ENCODE data around the gene KRT23.

KRT23 gene

DNA sequence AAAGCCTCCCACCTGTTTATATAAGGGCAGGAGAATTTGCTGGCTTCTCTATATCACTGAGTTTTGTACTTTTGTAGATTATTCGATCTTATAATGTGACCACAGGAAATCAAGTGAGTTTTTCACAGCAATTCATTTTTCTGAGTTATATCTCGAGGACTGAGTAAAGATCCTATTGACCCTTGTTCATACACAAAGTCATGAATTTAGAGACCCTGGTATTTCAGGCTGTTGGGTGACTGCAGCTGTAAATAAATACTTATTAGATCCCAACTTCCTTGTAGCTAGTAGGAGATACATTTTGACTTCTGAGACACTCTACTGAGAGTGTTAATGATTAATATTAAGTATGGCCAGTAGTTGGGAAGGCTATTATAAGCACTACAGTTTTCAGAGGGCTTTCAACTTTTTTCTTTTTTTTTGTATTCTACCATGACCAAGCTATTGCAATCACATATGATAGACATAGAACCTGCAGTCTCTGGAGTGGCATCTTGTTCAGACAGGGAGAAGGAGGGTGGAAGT lies 49.2 kb downstream of the KRT23 start:
- DNase-seq (ENCODE audit: insufficient read length, low spot score) (no peak), FAIRE-seq (no peak)
- TF ChIP-seq, protein P1, sequence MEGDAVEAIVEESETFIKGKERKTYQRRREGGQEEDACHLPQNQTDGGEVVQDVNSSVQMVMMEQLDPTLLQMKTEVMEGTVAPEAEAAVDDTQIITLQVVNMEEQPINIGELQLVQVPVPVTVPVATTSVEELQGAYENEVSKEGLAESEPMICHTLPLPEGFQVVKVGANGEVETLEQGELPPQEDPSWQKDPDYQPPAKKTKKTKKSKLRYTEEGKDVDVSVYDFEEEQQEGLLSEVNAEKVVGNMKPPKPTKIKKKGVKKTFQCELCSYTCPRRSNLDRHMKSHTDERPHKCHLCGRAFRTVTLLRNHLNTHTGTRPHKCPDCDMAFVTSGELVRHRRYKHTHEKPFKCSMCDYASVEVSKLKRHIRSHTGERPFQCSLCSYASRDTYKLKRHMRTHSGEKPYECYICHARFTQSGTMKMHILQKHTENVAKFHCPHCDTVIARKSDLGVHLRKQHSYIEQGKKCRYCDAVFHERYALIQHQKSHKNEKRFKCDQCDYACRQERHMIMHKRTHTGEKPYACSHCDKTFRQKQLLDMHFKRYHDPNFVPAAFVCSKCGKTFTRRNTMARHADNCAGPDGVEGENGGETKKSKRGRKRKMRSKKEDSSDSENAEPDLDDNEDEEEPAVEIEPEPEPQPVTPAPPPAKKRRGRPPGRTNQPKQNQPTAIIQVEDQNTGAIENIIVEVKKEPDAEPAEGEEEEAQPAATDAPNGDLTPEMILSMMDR (IDR thresholded peaks at IDR 0.05; ENCODE audit: insufficient read depth, missing control alignments) = no peak

DNA sequence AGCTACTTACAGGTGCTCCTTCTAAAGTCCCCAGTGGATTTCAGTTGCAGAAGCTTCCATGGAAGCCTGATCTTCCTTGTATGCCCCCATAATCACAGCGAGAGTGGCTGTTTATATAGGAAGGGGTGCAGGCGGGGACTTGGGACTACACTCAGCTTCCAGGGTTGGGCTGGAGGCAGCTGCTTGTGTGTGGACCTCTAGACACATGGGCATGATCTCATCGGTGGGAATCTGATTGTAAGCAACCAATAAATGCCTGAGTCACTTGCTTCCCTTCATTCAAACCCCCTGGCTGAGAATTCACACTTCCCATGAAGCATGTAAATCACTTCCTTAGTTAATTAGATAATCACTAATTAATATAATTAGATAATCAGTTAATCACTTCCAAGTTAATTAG lies 51.4 kb downstream of the KRT23 start:
- TF ChIP-seq, protein P1 (IDR thresholded peaks at IDR 0.05; ENCODE audit: insufficient read depth, missing control alignments) = no peak
- no peak for DNase-seq (ENCODE audit: insufficient read length, low spot score)
- no peak for FAIRE-seq

DNA sequence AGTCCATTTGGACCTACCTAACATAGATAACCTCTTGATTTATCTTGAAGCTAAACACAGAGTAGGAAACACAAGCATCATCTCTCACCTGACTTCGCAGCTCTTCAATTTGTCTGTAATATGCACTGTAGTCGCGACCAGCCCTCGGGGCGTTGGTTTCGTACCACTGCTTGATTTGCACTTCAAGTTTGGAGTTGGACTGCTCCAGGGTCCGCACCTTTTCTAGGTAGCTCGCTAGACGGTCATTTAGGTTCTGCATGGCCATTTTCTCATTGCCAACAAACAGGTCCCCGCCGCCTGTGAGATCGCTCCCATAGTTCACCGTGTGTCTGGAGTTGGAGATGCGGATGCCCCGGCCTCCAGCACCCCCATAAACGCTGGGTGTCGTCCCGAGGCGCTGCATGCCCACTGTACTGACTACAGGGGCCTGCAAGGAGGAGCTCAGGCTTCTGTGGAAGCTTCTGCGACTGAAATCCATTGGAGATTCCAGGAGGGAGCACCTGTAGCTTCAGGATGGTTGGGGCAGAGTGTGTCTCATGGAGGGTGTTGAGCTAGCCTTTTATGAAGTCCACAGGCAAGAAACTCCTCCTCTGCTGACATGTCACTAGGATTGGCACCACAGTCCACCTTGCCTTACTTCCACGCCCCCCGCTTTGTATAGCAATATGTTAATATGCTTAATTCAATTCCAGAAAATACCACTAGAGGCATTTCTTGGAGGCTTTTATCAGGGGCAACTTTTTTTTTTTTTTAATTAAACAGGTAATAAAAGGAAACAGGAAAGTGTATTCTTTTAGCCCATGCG lies 52.5 kb downstream of the KRT23 start, which contains the start of gene KRT20:
Gene KRT20, minus strand, starts transcription at position 535 of the 805 bp plus-strand sequence. Its CDS starts 57 bp downstream, at position 478.
- DNase-seq (ENCODE audit: insufficient read length, low spot score) (no peak), FAIRE-seq (no peak)
- TF ChIP-seq, protein P1 (IDR thresholded peaks at IDR 0.05; ENCODE audit: insufficient read depth, missing control alignments) = no peak

DNA sequence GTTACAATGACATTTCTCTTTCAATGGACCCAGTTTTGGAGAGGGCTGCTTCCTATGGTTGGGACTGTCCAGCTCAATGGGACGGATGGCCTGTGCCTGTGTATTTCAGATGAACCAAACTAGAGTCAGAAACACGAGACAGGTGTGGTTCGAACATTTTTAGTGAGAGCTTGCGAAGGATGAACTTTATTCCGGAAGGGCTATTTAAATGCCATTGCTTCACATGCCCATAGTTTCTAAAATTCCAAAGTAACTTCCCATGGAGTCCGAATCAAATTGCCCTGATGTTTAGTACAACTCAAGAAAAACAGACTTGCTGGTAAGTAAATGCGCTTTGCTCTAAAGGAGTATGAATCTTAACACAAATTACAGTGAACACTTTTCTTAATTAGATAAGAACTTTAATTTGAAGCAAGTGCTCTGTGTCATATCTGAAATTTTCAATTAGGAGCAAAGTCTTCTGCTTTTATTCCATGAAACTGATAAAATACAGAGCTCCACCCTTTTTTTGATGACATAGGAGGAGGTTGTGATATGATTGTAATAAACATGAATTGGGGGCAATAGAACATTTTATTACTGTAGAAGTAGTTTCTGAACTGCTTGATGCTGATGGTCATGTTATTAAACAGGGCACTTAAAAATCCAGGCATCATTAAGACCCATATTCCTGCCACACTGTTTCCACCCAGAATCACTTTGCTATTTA lies 53.7 kb downstream of the KRT23 start:
- TF ChIP-seq, protein P1 (IDR thresholded peaks at IDR 0.05; ENCODE audit: insufficient read depth, missing control alignments) = no peak
- no peak for FAIRE-seq
- no peak for DNase-seq (ENCODE audit: insufficient read length, low spot score)

DNA sequence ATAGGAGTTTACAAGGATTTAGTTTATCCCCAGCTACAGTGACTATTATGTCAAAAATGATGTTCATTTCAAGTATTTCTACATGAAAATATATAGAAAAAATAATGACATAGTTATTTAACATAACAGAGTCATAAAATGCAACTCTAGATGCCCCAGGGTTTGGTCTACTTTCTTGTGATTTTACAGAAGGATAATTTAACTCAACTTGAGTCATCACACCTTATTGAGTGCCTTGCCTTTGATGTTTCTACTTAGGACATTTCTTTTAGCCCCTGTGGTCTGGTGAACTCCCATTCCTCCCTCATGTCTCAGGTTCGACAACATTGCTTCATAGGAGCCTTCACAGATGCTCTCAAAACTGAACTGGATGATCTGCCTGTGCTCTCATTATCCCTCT lies 54.4 kb downstream of the KRT23 start:
- FAIRE-seq = no peak
- TF ChIP-seq, protein P1 (IDR thresholded peaks at IDR 0.05; ENCODE audit: insufficient read depth, missing control alignments) = no peak
- no peak for DNase-seq (ENCODE audit: insufficient read length, low spot score)

DNA sequence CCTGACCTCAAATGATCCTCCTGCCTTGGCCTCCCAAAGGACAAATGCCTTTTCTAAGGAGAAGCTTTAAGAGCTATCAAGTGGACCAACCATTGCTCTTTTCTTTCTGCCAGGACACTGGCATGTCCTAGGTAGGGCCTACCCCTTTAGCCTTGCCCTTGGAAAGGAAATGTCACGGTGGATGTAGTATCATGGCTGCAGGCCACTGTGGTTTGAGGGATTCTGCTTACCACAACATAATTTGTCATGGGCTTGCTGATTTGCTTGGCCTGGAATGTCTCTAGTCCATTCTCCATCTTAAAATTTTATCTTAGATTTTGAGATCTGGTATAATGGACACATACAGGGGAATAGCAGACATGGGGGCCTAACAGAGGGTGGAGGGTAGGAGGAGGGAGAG lies 58.4 kb downstream of the KRT23 start:
- DNase-seq (ENCODE audit: insufficient read length, low spot score) = no peak
- TF ChIP-seq, protein P1 (IDR thresholded peaks at IDR 0.05; ENCODE audit: insufficient read depth, missing control alignments) = no peak
- no peak for FAIRE-seq
